DND-41 (cell line): ENCODE results near the gene KCNT2.

Experiments
- CTCF ChIP-seq: IDR thresholded peaks from 2 replicates; pipeline ENCODE4 v1.5.1; 2012; ENCODE audit warnings: borderline replicate concordance, low read length, moderate library complexity, mild to moderate bottlenecking; ENCODE audit not compliant: poor library complexity, severe bottlenecking; ENCODE audit errors: extremely low read depth
- EZH2 ChIP-seq: IDR thresholded peaks from 3 replicates; pipeline ENCODE4 v1.6.1; 2012; ENCODE audit warnings: borderline replicate concordance, low read depth, mild to moderate bottlenecking, moderate library complexity, low read length, inconsistent platforms; ENCODE audit not compliant: severe bottlenecking

GRCh38 chr1:196193896-196194559 lies 414.2 kb downstream of the KCNT2 start:
- TF ChIP-seq CTCF (no peak), EZH2 (no peak)
